GM21717 (cell line): ENCODE results near the gene TMEM182.

ENCODE experiments used
- ATAC-seq: cut with Tn5 transposase; IDR thresholded peaks from one replicate; pipeline ENCODE4 v1.9.1; 2021; ENCODE audit warnings: mild to moderate bottlenecking, moderate library complexity; ENCODE audit not compliant: unreplicated experiment

The TMEM182 gene

DNA sequence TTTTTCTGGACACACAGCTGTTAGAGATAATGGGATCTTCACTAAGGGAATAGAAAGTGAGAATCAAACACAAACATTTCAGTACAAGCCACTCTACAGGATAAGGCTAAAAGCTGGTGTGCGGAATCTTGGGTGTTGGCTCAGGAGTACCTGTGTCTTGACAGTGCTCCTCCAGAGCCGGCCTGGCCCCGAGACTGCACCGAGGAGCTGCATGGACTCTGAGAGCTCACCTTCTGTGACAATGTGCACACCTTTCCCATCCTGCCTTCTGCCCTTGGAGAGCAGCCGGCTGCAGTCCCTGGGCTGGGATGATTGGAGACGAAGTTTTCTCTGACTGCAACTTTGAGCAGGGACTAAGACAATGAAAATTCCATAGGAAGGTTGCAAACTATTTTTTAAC lies 89.1 kb downstream of the TMEM182 start:
- no peak for ATAC-seq

DNA sequence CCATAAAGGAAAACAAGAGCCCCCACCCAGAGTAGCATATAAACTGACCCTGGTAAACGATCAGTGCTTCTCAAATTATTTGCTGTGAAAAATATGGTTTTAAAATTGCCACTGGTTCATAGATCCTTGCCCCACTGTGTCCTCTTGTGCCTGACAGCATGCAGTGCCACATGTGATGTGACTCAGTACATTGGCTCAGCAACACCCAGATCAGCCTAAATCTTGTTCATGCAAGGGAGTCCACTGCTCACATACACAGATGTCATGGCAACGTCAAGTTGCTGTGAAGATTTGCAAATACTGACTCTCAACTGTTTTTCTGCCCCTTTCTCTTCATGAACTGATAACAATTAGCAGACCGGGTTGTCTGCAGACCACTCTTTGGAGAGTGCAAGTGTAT lies 91.0 kb downstream of the TMEM182 start:
- ATAC-seq = no peak
